ENCODE data around the gene PIPOX.

PIPOX gene

GRCh38 chr17:29103341-29103740 is 60.4 kb downstream of the PIPOX start:
- Mint-ChIP-seq H3K27ac (no peak overlapping the region), H3K4me3 (no peak overlapping the region), H3K27me3 (ENCODE audit: low read depth) (no peaks in the 10 kb centered on the region), H3K4me1 (ENCODE audit: low read depth) (peaks cover 2% of the 10 kb centered on the region), H3K9me3 (no peaks in the 10 kb centered on the region), H3K36me3 (ENCODE audit: low read depth) (peaks cover 39% of the 10 kb centered on the region)
